ENCODE data around the gene BPIFB3. TPM values are rescaled to one million over a fixed set of nuclear protein-coding genes. Genes with fewer than 3 reads are reported as not detected.
"Not testable (repeated sequence)": the region's sequence is repeated elsewhere in the genome, so short reads cannot be mapped to it uniquely, and the experiment has no call there.

BPIFB3 gene
- total and polyA plus RNA-seq, 2 of the 13 experiments (the other 11 are each of a cell fraction or from before 2014, with no cell fraction given): 0.09 TPM; not detected in 1

DNA sequence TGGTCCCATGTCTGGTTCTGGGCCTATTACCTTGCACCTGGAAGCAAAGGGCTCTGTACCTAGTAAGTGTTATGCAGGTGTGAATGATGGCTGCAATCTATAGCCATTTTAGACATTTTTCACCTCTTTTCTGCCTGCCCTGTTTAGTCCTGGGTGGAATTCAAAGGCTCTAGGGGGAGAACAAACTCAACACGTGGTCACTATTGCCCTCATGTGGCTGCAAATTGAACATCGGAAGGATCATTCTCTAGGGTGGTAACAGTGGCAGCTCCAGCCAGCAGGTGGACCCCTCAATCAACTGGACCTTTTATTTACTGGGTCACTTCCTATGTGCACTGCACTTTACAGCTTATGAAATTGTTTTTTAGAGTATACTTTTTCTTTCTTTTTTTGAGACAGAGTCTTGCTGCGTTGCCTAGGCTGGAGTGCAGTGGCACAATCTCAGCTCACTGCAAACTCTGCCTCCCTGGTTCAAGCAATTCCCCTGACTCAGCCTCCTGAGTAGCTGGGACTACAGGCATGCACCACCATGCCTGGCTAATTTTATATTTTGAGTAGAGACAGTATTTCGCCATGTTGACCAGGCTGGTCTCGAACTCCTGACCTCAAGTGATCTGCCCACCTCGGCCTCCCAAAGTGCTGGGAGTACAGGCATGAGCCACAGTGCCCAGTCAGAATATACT is 42.3 kb downstream of the BPIFB3 start (continued):
- TF ChIP-seq, protein P1, sequence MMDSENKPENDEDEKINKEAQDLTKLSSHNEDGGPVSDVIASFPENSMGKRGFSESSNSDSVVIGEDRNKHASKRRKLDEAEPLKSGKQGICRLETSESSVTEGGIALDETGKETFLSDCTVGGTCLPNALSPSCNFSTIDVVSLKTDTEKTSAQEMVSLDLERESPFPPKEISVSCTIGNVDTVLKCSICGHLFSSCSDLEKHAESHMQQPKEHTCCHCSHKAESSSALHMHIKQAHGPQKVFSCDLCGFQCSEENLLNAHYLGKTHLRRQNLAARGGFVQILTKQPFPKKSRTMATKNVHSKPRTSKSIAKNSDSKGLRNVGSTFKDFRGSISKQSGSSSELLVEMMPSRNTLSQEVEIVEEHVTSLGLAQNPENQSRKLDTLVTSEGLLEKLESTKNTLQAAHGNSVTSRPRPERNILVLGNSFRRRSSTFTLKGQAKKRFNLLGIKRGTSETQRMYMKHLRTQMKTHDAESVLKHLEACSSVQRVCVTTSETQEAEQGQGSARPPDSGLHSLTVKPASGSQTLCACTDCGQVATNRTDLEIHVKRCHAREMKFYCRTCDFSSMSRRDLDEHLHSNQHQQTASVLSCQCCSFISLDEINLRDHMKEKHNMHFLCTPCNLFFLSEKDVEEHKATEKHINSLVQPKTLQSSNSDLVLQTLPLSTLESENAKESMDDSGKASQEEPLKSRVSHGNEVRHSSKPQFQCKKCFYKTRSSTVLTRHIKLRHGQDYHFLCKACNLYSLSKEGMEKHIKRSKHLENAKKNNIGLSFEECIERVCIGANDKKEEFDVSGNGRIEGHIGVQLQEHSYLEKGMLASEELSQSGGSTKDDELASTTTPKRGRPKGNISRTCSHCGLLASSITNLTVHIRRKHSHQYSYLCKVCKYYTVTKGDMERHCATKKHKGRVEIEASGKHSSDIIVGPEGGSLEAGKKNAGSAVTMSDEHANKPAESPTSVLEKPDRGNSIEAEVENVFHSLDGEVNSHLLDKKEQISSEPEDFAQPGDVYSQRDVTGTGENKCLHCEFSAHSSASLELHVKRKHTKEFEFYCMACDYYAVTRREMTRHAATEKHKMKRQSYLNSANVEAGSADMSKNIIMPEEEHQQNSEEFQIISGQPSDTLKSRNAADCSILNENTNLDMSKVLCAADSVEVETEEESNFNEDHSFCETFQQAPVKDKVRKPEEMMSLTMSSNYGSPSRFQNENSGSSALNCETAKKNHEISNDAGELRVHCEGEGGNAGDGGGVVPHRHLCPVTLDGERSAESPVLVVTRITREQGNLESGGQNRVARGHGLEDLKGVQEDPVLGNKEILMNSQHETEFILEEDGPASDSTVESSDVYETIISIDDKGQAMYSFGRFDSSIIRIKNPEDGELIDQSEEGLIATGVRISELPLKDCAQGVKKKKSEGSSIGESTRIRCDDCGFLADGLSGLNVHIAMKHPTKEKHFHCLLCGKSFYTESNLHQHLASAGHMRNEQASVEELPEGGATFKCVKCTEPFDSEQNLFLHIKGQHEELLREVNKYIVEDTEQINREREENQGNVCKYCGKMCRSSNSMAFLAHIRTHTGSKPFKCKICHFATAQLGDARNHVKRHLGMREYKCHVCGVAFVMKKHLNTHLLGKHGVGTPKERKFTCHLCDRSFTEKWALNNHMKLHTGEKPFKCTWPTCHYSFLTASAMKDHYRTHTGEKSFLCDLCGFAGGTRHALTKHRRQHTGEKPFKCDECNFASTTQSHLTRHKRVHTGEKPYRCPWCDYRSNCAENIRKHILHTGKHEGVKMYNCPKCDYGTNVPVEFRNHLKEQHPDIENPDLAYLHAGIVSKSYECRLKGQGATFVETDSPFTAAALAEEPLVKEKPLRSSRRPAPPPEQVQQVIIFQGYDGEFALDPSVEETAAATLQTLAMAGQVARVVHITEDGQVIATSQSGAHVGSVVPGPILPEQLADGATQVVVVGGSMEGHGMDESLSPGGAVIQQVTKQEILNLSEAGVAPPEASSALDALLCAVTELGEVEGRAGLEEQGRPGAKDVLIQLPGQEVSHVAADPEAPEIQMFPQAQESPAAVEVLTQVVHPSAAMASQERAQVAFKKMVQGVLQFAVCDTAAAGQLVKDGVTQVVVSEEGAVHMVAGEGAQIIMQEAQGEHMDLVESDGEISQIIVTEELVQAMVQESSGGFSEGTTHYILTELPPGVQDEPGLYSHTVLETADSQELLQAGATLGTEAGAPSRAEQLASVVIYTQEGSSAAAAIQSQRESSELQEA (CRISPR knock-in tag; IDR thresholded peaks at IDR 0.05; ENCODE audit: not compliant biosample characterization): peak; percentile 61
- TF ChIP-seq ARHGAP35 (CRISPR knock-in tag; IDR thresholded peaks at IDR 0.05; ENCODE audit: borderline replicate concordance) (0 out of 2 replicates have a peak, but pooled peaks have one; percentile 52), NFYC (CRISPR knock-in tag; IDR thresholded peaks at IDR 0.05) (peak; percentile 18; the same call in 1 of the 2 replicates), NR2F6 (CRISPR knock-in tag; IDR thresholded peaks at IDR 0.05) (peak; percentile 76), ZFP1 (CRISPR knock-in tag; IDR thresholded peaks at IDR 0.05) (0 out of 2 replicates have a peak, but pooled peaks have one; percentile 56), ZFP41 (CRISPR knock-in tag; IDR thresholded peaks at IDR 0.05; ENCODE audit: borderline replicate concordance) (peak; percentile 63; the same call in 1 of the 2 replicates), SSRP1 (CRISPR knock-in tag; IDR thresholded peaks at IDR 0.05) (peak; percentile 83; the same call in 1 of the 2 replicates)
- TF ChIP-seq, protein P2, sequence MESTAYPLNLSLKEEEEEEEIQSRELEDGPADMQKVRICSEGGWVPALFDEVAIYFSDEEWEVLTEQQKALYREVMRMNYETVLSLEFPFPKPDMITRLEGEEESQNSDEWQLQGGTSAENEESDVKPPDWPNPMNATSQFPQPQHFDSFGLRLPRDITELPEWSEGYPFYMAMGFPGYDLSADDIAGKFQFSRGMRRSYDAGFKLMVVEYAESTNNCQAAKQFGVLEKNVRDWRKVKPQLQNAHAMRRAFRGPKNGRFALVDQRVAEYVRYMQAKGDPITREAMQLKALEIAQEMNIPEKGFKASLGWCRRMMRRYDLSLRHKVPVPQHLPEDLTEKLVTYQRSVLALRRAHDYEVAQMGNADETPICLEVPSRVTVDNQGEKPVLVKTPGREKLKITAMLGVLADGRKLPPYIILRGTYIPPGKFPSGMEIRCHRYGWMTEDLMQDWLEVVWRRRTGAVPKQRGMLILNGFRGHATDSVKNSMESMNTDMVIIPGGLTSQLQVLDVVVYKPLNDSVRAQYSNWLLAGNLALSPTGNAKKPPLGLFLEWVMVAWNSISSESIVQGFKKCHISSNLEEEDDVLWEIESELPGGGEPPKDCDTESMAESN (CRISPR knock-in tag; conservative IDR thresholded peaks at IDR 0.05): peak; percentile 70; the same call in 1 of the 2 replicates
- TF ChIP-seq, protein P3, sequence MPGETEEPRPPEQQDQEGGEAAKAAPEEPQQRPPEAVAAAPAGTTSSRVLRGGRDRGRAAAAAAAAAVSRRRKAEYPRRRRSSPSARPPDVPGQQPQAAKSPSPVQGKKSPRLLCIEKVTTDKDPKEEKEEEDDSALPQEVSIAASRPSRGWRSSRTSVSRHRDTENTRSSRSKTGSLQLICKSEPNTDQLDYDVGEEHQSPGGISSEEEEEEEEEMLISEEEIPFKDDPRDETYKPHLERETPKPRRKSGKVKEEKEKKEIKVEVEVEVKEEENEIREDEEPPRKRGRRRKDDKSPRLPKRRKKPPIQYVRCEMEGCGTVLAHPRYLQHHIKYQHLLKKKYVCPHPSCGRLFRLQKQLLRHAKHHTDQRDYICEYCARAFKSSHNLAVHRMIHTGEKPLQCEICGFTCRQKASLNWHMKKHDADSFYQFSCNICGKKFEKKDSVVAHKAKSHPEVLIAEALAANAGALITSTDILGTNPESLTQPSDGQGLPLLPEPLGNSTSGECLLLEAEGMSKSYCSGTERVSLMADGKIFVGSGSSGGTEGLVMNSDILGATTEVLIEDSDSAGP (CRISPR knock-in tag; IDR thresholded peaks at IDR 0.05; ENCODE audit: borderline replicate concordance): peak; percentile 24; the same call in 1 of the 2 replicates
- TF ChIP-seq NR2F6 (IDR thresholded peaks at IDR 0.05): not testable (repeated sequence)
- TF ChIP-seq, protein P4, sequence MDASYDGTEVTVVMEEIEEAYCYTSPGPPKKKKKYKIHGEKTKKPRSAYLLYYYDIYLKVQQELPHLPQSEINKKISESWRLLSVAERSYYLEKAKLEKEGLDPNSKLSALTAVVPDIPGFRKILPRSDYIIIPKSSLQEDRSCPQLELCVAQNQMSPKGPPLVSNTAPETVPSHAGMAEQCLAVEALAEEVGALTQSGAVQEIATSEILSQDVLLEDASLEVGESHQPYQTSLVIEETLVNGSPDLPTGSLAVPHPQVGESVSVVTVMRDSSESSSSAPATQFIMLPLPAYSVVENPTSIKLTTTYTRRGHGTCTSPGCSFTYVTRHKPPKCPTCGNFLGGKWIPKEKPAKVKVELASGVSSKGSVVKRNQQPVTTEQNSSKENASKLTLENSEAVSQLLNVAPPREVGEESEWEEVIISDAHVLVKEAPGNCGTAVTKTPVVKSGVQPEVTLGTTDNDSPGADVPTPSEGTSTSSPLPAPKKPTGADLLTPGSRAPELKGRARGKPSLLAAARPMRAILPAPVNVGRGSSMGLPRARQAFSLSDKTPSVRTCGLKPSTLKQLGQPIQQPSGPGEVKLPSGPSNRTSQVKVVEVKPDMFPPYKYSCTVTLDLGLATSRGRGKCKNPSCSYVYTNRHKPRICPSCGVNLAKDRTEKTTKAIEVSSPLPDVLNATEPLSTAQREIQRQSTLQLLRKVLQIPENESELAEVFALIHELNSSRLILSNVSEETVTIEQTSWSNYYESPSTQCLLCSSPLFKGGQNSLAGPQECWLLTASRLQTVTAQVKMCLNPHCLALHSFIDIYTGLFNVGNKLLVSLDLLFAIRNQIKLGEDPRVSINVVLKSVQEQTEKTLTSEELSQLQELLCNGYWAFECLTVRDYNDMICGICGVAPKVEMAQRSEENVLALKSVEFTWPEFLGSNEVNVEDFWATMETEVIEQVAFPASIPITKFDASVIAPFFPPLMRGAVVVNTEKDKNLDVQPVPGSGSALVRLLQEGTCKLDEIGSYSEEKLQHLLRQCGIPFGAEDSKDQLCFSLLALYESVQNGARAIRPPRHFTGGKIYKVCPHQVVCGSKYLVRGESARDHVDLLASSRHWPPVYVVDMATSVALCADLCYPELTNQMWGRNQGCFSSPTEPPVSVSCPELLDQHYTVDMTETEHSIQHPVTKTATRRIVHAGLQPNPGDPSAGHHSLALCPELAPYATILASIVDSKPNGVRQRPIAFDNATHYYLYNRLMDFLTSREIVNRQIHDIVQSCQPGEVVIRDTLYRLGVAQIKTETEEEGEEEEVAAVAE (CRISPR knock-in tag; IDR thresholded peaks at IDR 0.05; ENCODE audit: borderline replicate concordance): peak; percentile 81; the same call in 1 of the 2 replicates
